Measurements from ENCODE around the gene UBE2G1.
"Not testable (repeated sequence)": the region's sequence is repeated elsewhere in the genome, so short reads cannot be mapped to it uniquely, and the experiment has no call there.

- not testable (repeated sequence) for TF ChIP-seq POLR2A (IDR thresholded peaks at IDR 0.05; ENCODE audit: low read depth, low read length); POLR2AphosphoS5 (IDR thresholded peaks at IDR 0.05; ENCODE audit: low read depth, low read length); TAF1 (IDR thresholded peaks at IDR 0.05; ENCODE audit: borderline replicate concordance, low read depth, low read length)
These were observed 16.3 kb downstream of the UBE2G1 start for GRCh38 chr17:4350214-4350613.

All from GM12892 (cell line).